GM11168 (cell line): ENCODE results near the gene TMEM52.

Source experiments
- in situ Hi-C: fragments of 300-500 bp; cut with MboI; formaldehyde crosslinking; loops from one replicate; pipeline ENCODE4 v1.12.0; 2022; ENCODE audit warnings: low sequenced_read_pairs; ENCODE audit not compliant: unreplicated experiment

Gene TMEM52

GRCh38 chr1:1877865-1878436 is 41.1 kb downstream of the TMEM52 start:
- in situ Hi-C loops: no loop called here

- in situ Hi-C loops: no loop called here
These were observed 42.6 kb downstream of the TMEM52 start for GRCh38 chr1:1876335-1876930.

- in situ Hi-C loops: no loop called here
These were observed 43.1 kb downstream of the TMEM52 start for GRCh38 chr1:1875932-1876331.

- in situ Hi-C loops: no loop called here
These were observed 44.2 kb downstream of the TMEM52 start for GRCh38 chr1:1874901-1875300.

GRCh38 chr1:1873186-1873585 is 45.9 kb downstream of the TMEM52 start:
- in situ Hi-C loops: no loop called here

- in situ Hi-C loops: no loop called here
These were observed 46.6 kb downstream of the TMEM52 start for GRCh38 chr1:1872329-1872994.

- in situ Hi-C loops: no loop called here
These were observed 49.6 kb downstream of the TMEM52 start for GRCh38 chr1:1869469-1869868.
